Mucosa of rectum (tissue), 2 donors: Measurements from ENCODE around the gene ITCH.
"Not testable (repeated sequence)": the region's sequence is repeated elsewhere in the genome, so short reads cannot be mapped to it uniquely, and the experiment has no call there.

Experiments used
- H3K27ac ChIP-seq, 2 donors: one replicate each; pipeline ENCODE4 v1.7.0; 2013; ENCODE audit warnings: inconsistent platforms in 2 of 2, low read depth in 2 of 2, low read length in 2 of 2
- H3K27me3 ChIP-seq, 2 donors: one replicate each; pipeline ENCODE4 v1.7.0; 2013; ENCODE audit warnings: low read length in 2 of 2; ENCODE audit not compliant: control insufficient read depth in 2 of 2, insufficient read depth in 2 of 2
- H3K36me3 ChIP-seq, 2 donors: one replicate each; pipeline ENCODE4 v1.7.0; 2013; ENCODE audit warnings: low read length in 2 of 2; ENCODE audit not compliant: control insufficient read depth in 2 of 2, insufficient read depth in 2 of 2
- H3K4me1 ChIP-seq, 2 donors: one replicate each; pipeline ENCODE4 v1.7.0; 2013; ENCODE audit warnings: low read length in 2 of 2, mild to moderate bottlenecking in 1 of 2; ENCODE audit not compliant: control insufficient read depth in 2 of 2, insufficient read depth in 2 of 2
- H3K4me3 ChIP-seq, 2 donors: one replicate each; pipeline ENCODE4 v1.7.0; 2013; ENCODE audit warnings: low read length in 2 of 2
- H3K9ac ChIP-seq, 2 donors: one replicate each; pipeline ENCODE4 v1.7.0; 2013; ENCODE audit warnings: low read length in 2 of 2, low read depth in 1 of 2, mild to moderate bottlenecking in 1 of 2
- H3K9me3 ChIP-seq, 2 donors: one replicate each; pipeline ENCODE4 v1.7.0; 2013; ENCODE audit warnings: low read length in 2 of 2; ENCODE audit not compliant: control insufficient read depth in 2 of 2
- donor health status: healthy.
- donor health status: Normal muscosa, but diverticular disease.

Gene ITCH

GRCh38 chr20:34374209-34374760, 11.2 kb downstream of the ITCH start:
- Histone ChIP-seq H3K9me3 (no peaks in the 10 kb centered on the region), H3K27ac (no peak overlapping the region), H3K36me3 (peaks cover 13 to 20% of the 10 kb centered on the region in 2 donors), H3K4me1 (peaks cover 0 to 3% of the 10 kb centered on the region in 2 donors), H3K4me3 (no peak overlapping the region), H3K9ac (no peak overlapping the region), H3K27me3 (no peaks in the 10 kb centered on the region)

- H3K4me1 ChIP-seq: peaks cover 0 to 3% of the 10 kb centered on the region in 2 donors
- H3K27ac ChIP-seq: no peak overlapping the region
- no peak overlapping the region for H3K9ac ChIP-seq
- no peak overlapping the region for H3K4me3 ChIP-seq
- no peaks in the 10 kb centered on the region for H3K9me3 ChIP-seq
- H3K36me3 ChIP-seq: peaks cover 3 to 8% of the 10 kb centered on the region in 2 donors
- no peaks in the 10 kb centered on the region for H3K27me3 ChIP-seq
These were observed 12.9 kb downstream of the ITCH start for GRCh38 chr20:34375977-34376430.

- Histone ChIP-seq H3K27ac (no peak overlapping the region), H3K36me3 (peaks cover 0 to 8% of the 10 kb centered on the region in 2 donors), H3K9me3 (no peaks in the 10 kb centered on the region), H3K27me3 (no peaks in the 10 kb centered on the region), H3K4me3 (no peak overlapping the region), H3K4me1 (peaks cover 0 to 3% of the 10 kb centered on the region in 2 donors), H3K9ac (no peak overlapping the region)
These were observed 14.2 kb downstream of the ITCH start for GRCh38 chr20:34377072-34377847.

GRCh38 chr20:34382174-34382573, 19.1 kb downstream of the ITCH start:
- Histone ChIP-seq H3K27ac (no peak overlapping the region), H3K4me1 (peaks cover 4 to 7% of the 10 kb centered on the region in 2 donors), H3K36me3 (no peaks in the 10 kb centered on the region), H3K9me3 (no peaks in the 10 kb centered on the region), H3K4me3 (no peak overlapping the region), H3K9ac (no peak overlapping the region), H3K27me3 (no peaks in the 10 kb centered on the region)

- H3K4me1 ChIP-seq, H3K27ac ChIP-seq, H3K36me3 ChIP-seq, H3K4me3 ChIP-seq, H3K27me3 ChIP-seq, H3K9me3 ChIP-seq, H3K9ac ChIP-seq: not testable (repeated sequence)
These were observed 19.9 kb downstream of the ITCH start for GRCh38 chr20:34382877-34383455.

- Histone ChIP-seq H3K9ac (no peak overlapping the region), H3K4me1 (peaks cover 4 to 7% of the 10 kb centered on the region in 2 donors), H3K27ac (no peak overlapping the region), H3K4me3 (no peak overlapping the region), H3K9me3 (no peaks in the 10 kb centered on the region), H3K27me3 (no peaks in the 10 kb centered on the region), H3K36me3 (peaks cover 0 to 4% of the 10 kb centered on the region in 2 donors)
These were observed 22.4 kb downstream of the ITCH start for GRCh38 chr20:34385464-34385863.

- no peak overlapping the region for H3K9ac ChIP-seq
- no peak overlapping the region for H3K27ac ChIP-seq
- peaks cover 3 to 9% of the 10 kb centered on the region in 2 donors for H3K36me3 ChIP-seq
- H3K4me1 ChIP-seq: peaks cover 4 to 7% of the 10 kb centered on the region in 2 donors
- H3K4me3 ChIP-seq: no peak overlapping the region
- no peaks in the 10 kb centered on the region for H3K27me3 ChIP-seq
- no peaks in the 10 kb centered on the region for H3K9me3 ChIP-seq
These were observed 24.9 kb downstream of the ITCH start for GRCh38 chr20:34388000-34388399.

GRCh38 chr20:34388678-34389077, 25.6 kb downstream of the ITCH start:
- Histone ChIP-seq H3K27ac (no peak overlapping the region), H3K9me3 (no peaks in the 10 kb centered on the region), H3K4me1 (peaks cover 4 to 7% of the 10 kb centered on the region in 2 donors), H3K4me3 (no peak overlapping the region), H3K36me3 (peaks cover 4 to 16% of the 10 kb centered on the region in 2 donors), H3K9ac (no peak overlapping the region), H3K27me3 (no peaks in the 10 kb centered on the region)

- Histone ChIP-seq H3K36me3 (peaks cover 9 to 20% of the 10 kb centered on the region in 2 donors), H3K27ac (no peak overlapping the region), H3K4me3 (no peak overlapping the region), H3K4me1 (peaks cover 4 to 7% of the 10 kb centered on the region in 2 donors), H3K9me3 (no peaks in the 10 kb centered on the region), H3K9ac (no peak overlapping the region), H3K27me3 (no peaks in the 10 kb centered on the region)
These were observed 26.3 kb downstream of the ITCH start for GRCh38 chr20:34389206-34389953.
